NCI-H524 (cell line): Measurements from ENCODE around the gene COL4A1.

ENCODE experiments used
- DNase-seq, 2 experiments: peaks; one replicate each; lab custom pipeline; 2025; lab: John Stamatoyannopoulos, UW

The COL4A1 gene

GRCh38 chr13:110133425-110134235 lies 173.3 kb downstream of the COL4A1 start:
- DNase-seq = no peak

- DNase-seq = peak; percentile 22 to 57
These were observed 174.6 kb downstream of the COL4A1 start for GRCh38 chr13:110132225-110132982.

- DNase-seq = no peak
These were observed 175.5 kb downstream of the COL4A1 start for GRCh38 chr13:110131424-110131823.

GRCh38 chr13:110130431-110130830 lies 176.5 kb downstream of the COL4A1 start:
- DNase-seq = no peak

- no peak for DNase-seq
These were observed 177.3 kb downstream of the COL4A1 start for GRCh38 chr13:110129539-110130186.

GRCh38 chr13:110129076-110129475 lies 177.9 kb downstream of the COL4A1 start:
- no peak for DNase-seq

- no peak for DNase-seq
These were observed 178.4 kb downstream of the COL4A1 start for GRCh38 chr13:110128546-110128945.

- DNase-seq = no peak
These were observed 178.9 kb downstream of the COL4A1 start for GRCh38 chr13:110127986-110128511.

- DNase-seq = no peak
These were observed 180.5 kb downstream of the COL4A1 start for GRCh38 chr13:110126391-110126961.

- no peak for DNase-seq
These were observed 181.2 kb downstream of the COL4A1 start for GRCh38 chr13:110125613-110126272.

GRCh38 chr13:110125157-110125556 lies 181.8 kb downstream of the COL4A1 start:
- DNase-seq = no peak

GRCh38 chr13:110124201-110124940 lies 182.6 kb downstream of the COL4A1 start:
- DNase-seq = no peak

- no peak for DNase-seq
These were observed 183.7 kb downstream of the COL4A1 start for GRCh38 chr13:110123041-110123809.

- no peak for DNase-seq
These were observed 185.4 kb downstream of the COL4A1 start for GRCh38 chr13:110121422-110122083.

- DNase-seq = no peak
These were observed 186.7 kb downstream of the COL4A1 start for GRCh38 chr13:110119935-110120905.

- DNase-seq = no peak
These were observed 188.9 kb downstream of the COL4A1 start for GRCh38 chr13:110118106-110118505.

GRCh38 chr13:110116072-110116487 lies 190.9 kb downstream of the COL4A1 start:
- DNase-seq = no peak

- no peak for DNase-seq
These were observed 191.4 kb downstream of the COL4A1 start for GRCh38 chr13:110115591-110115990.
